Mesothelial cell of epicardium (in vitro differentiated cells): ENCODE results near the gene CPNE6. TPM values are rescaled to one million over a fixed set of nuclear protein-coding genes. Genes with fewer than 3 reads are reported as not detected.

Source experiments
- DNase-seq, 2 experiments: peaks; one replicate each; pipeline ENCODE4 v3.0.0; 2021; ENCODE audit warnings: low spot score in 2 of 2; ENCODE audit not compliant: unreplicated experiment in 2 of 2
- H3K27ac Mint-ChIP-seq: 2 replicates; pipeline ENCODE4 v1.8.0; 2021; ENCODE audit warnings: mixed read lengths
- H3K27me3 Mint-ChIP-seq: 2 replicates; pipeline ENCODE4 v1.8.0; 2021; ENCODE audit warnings: low read depth, mixed read lengths
- H3K36me3 Mint-ChIP-seq: 2 replicates; pipeline ENCODE4 v1.8.0; 2021; ENCODE audit warnings: mixed read lengths
- H3K4me1 Mint-ChIP-seq: 2 replicates; pipeline ENCODE4 v1.8.0; 2021; ENCODE audit warnings: mixed read lengths
- H3K4me3 Mint-ChIP-seq: 2 replicates; pipeline ENCODE4 v1.8.0; 2021; ENCODE audit warnings: mild to moderate bottlenecking, moderate library complexity, mixed read lengths
- H3K9me3 Mint-ChIP-seq: 2 replicates; pipeline ENCODE4 v1.8.0; 2021; ENCODE audit warnings: mixed read lengths
- CTCF ChIP-seq: fragments of 200-600 bp; sonication (generic); IDR thresholded peaks from one replicate; pipeline ENCODE4 v1.5.0; 2021; ENCODE audit warnings: antibody characterized with exemption; ENCODE audit not compliant: unreplicated experiment
- total RNA-seq: library from RNA; stranded (reverse); gene quantifications from 3 replicates; pipeline ENCODE4 v1.2.1, GENCODE V29; 2021

The CPNE6 gene
- total RNA-seq, 1 donor from 2014 or later: not detected

GRCh38 chr14:24072436-24072835 is 1.1 kb downstream of the CPNE6 start:
- H3K4me1 Mint-ChIP-seq: no peaks in the 10 kb centered on the region
- H3K27ac Mint-ChIP-seq: no peak overlapping the region
- no peak overlapping the region for H3K4me3 Mint-ChIP-seq
- no peak for TF ChIP-seq CTCF
- no peak for DNase-seq
- H3K27me3 Mint-ChIP-seq: peaks cover 28% of the 10 kb centered on the region
- no peaks in the 10 kb centered on the region for H3K9me3 Mint-ChIP-seq
- H3K36me3 Mint-ChIP-seq: no peaks in the 10 kb centered on the region

GRCh38 chr14:24072881-24073877 is 1.8 kb downstream of the CPNE6 start:
- no peak for TF ChIP-seq CTCF

GRCh38 chr14:24074625-24075484 is 3.5 kb downstream of the CPNE6 start:
- Mint-ChIP-seq H3K36me3 (no peaks in the 10 kb centered on the region), H3K27ac (no peak overlapping the region), H3K9me3 (no peaks in the 10 kb centered on the region), H3K4me3 (no peak overlapping the region), H3K27me3 (peaks cover 28% of the 10 kb centered on the region), H3K4me1 (peaks cover 16% of the 10 kb centered on the region)
- no peak for TF ChIP-seq CTCF
- no peak for DNase-seq

More at GRCh38 chr14:24072881-24073877, 1.8 kb downstream of the CPNE6 start:
- H3K4me3 Mint-ChIP-seq: no peak overlapping the region
- no peaks in the 10 kb centered on the region for H3K36me3 Mint-ChIP-seq
- H3K9me3 Mint-ChIP-seq: no peaks in the 10 kb centered on the region
- H3K27ac Mint-ChIP-seq: no peak overlapping the region
- peaks cover 4% of the 10 kb centered on the region for H3K4me1 Mint-ChIP-seq
- H3K27me3 Mint-ChIP-seq: peaks cover 27% of the 10 kb centered on the region
- DNase-seq: no peak

- Mint-ChIP-seq H3K27ac (no peak overlapping the region), H3K4me3 (no peak overlapping the region), H3K4me1 (peaks cover 24% of the 10 kb centered on the region), H3K36me3 (no peaks in the 10 kb centered on the region), H3K9me3 (no peaks in the 10 kb centered on the region), H3K27me3 (peaks cover 28% of the 10 kb centered on the region)
- no peak for DNase-seq
- TF ChIP-seq CTCF: no peak
These were observed 4.3 kb downstream of the CPNE6 start for GRCh38 chr14:24075485-24076301.

- Mint-ChIP-seq H3K27ac (no peak overlapping the region), H3K36me3 (no peaks in the 10 kb centered on the region), H3K4me1 (peaks cover 27% of the 10 kb centered on the region), H3K9me3 (no peaks in the 10 kb centered on the region), H3K27me3 (peaks cover 26% of the 10 kb centered on the region), H3K4me3 (no peak overlapping the region)
- DNase-seq: no peak
- TF ChIP-seq CTCF: no peak
These were observed 4.9 kb downstream of the CPNE6 start for GRCh38 chr14:24076302-24076601.
